Neural cell (in vitro differentiated cells): ENCODE measurements around the gene RPL22. TPM values are rescaled to one million over a fixed set of nuclear protein-coding genes. Genes with fewer than 3 reads are reported as not detected.

Experiments used
- H2AFZ ChIP-seq: fragments of 200-600, 300-800 bp; sonication (generic), shearing (Covaris generic); 2 replicates; pipeline ENCODE4 v1.6.0; 2014; ENCODE audit warnings: low read depth, mild to moderate bottlenecking, antibody characterized with exemption, low read length, moderate library complexity
- H3F3A ChIP-seq: fragments of 200-600 bp; shearing (Covaris generic); 2 replicates; pipeline ENCODE4 v1.6.1; 2016; ENCODE audit warnings: mild to moderate bottlenecking, moderate library complexity, mixed read lengths, antibody characterized with exemption, low read length; ENCODE audit not compliant: insufficient read depth, poor library complexity, severe bottlenecking
- H3K27ac ChIP-seq: fragments of 200-600, 300-800 bp; sonication (generic), shearing (Covaris generic); 2 replicates; pipeline ENCODE4 v1.5.1; 2014; ENCODE audit warnings: mild to moderate bottlenecking, low read length, moderate library complexity
- H3K27me3 ChIP-seq: fragments of 300-800, 200-600 bp; sonication (generic), shearing (Covaris generic); 2 replicates; pipeline ENCODE4 v1.6.0; 2014; ENCODE audit warnings: mild to moderate bottlenecking, low read depth, low read length, moderate library complexity; ENCODE audit not compliant: insufficient read depth
- H3K36me3 ChIP-seq: fragments of 300-800, 200-600 bp; sonication (generic), shearing (Covaris generic); 2 replicates; pipeline ENCODE4 v1.5.1; 2014; ENCODE audit warnings: mild to moderate bottlenecking, antibody characterized with exemption, low read length, moderate library complexity; ENCODE audit not compliant: insufficient read depth
- H3K4me2 ChIP-seq: fragments of 300-800, 200-600 bp; sonication (generic), shearing (Covaris generic); 2 replicates; pipeline ENCODE4 v1.6.0; 2014; ENCODE audit warnings: mild to moderate bottlenecking, low read length
- H3K4me3 ChIP-seq: fragments of 300-800, 200-600 bp; sonication (generic), shearing (Covaris generic); 2 replicates; pipeline ENCODE4 v1.5.1; 2014; ENCODE audit warnings: mild to moderate bottlenecking, low read length, moderate library complexity
- H3K79me2 ChIP-seq: fragments of 200-600 bp; shearing (Covaris generic); replicated peaks from 2 replicates; pipeline ENCODE4 v1.6.0; 2014; ENCODE audit warnings: mild to moderate bottlenecking, low read length, moderate library complexity; ENCODE audit not compliant: insufficient read depth
- H3K9ac ChIP-seq: fragments of 300-800, 200-600 bp; sonication (generic), shearing (Covaris generic); 2 replicates; pipeline ENCODE4 v1.6.1; 2016; ENCODE audit warnings: mild to moderate bottlenecking, low read length, mixed read lengths
- H3K9me2 ChIP-seq: fragments of 200-600 bp; shearing (Covaris generic); 2 replicates; pipeline ENCODE4 v1.6.1; 2016; ENCODE audit warnings: mild to moderate bottlenecking, low read length, mixed read lengths; ENCODE audit not compliant: insufficient read depth
- H3K9me3 ChIP-seq: fragments of 200-600, 300-800 bp; sonication (generic), shearing (Covaris generic); 2 replicates; pipeline ENCODE4 v1.6.1; 2016; ENCODE audit warnings: mild to moderate bottlenecking, mixed run types, low read length, moderate library complexity, mixed read lengths
- H4K20me1 ChIP-seq: fragments of 200-600 bp; shearing (Covaris generic); 2 replicates; pipeline ENCODE4 v1.6.1; 2016; ENCODE audit warnings: mild to moderate bottlenecking, mixed run types; ENCODE audit not compliant: insufficient read depth
- EP300 ChIP-seq: fragments of 450-650 bp; conservative IDR thresholded peaks from 2 replicates; pipeline ENCODE4 v1.6.1; 2014; ENCODE audit warnings: antibody characterized with exemption, mild to moderate bottlenecking, moderate library complexity; ENCODE audit not compliant: poor library complexity, severe bottlenecking
- EZH2 ChIP-seq: fragments of 200-600, 300-800 bp; shearing (Covaris generic), sonication (generic); IDR thresholded peaks from 2 replicates; pipeline ENCODE4 v1.6.1; 2014; ENCODE audit warnings: antibody characterized with exemption, low read length, borderline replicate concordance, mild to moderate bottlenecking; ENCODE audit not compliant: insufficient read depth, poor library complexity, severe bottlenecking
- RAD21 ChIP-seq: fragments of 450-650 bp; conservative IDR thresholded peaks from 2 replicates; pipeline ENCODE4 v1.6.1; 2014; ENCODE audit warnings: antibody characterized with exemption, mild to moderate bottlenecking, moderate library complexity
- SMC3 ChIP-seq: fragments of 450-650 bp; conservative IDR thresholded peaks from 2 replicates; pipeline ENCODE4 v1.6.1; 2014; ENCODE audit warnings: antibody characterized with exemption, mild to moderate bottlenecking, moderate library complexity; ENCODE audit not compliant: poor library complexity
- polyA plus RNA-seq: library from polyadenylated mRNA; depleted of rRNA; stranded (reverse); fragments of >200 nt; gene quantifications from 2 replicates; pipeline ENCODE4 v1.2.3, GENCODE V29; 2014
- TF ChIP-seq, protein P1 (sequence below): fragments of 450-650 bp; IDR thresholded peaks from 2 replicates; pipeline ENCODE4 v1.5.1; 2014; ENCODE audit warnings: antibody characterized with exemption, mild to moderate bottlenecking, moderate library complexity; ENCODE audit not compliant: poor library complexity, severe bottlenecking

RPL22 gene
- polyA plus RNA-seq, 1 donor from 2014 or later = 294 TPM

GRCh38 chr1:6136516-6137220 is 62.7 kb downstream of the RPL22 start:
- no peaks in the 10 kb centered on the region for H4K20me1 ChIP-seq
- no peak overlapping the region for H3K4me2 ChIP-seq
- H3F3A ChIP-seq = no peaks in the 10 kb centered on the region
- H3K9me3 ChIP-seq = no peaks in the 10 kb centered on the region
- H2AFZ ChIP-seq = no peak overlapping the region
- H3K9ac ChIP-seq = no peak overlapping the region
- H3K36me3 ChIP-seq = no peaks in the 10 kb centered on the region
- H3K27me3 ChIP-seq = no peaks in the 10 kb centered on the region
- TF ChIP-seq EZH2 (no peak), SMC3 (no peak), EP300 (no peak), RAD21 (no peak)
- TF ChIP-seq, protein P1, sequence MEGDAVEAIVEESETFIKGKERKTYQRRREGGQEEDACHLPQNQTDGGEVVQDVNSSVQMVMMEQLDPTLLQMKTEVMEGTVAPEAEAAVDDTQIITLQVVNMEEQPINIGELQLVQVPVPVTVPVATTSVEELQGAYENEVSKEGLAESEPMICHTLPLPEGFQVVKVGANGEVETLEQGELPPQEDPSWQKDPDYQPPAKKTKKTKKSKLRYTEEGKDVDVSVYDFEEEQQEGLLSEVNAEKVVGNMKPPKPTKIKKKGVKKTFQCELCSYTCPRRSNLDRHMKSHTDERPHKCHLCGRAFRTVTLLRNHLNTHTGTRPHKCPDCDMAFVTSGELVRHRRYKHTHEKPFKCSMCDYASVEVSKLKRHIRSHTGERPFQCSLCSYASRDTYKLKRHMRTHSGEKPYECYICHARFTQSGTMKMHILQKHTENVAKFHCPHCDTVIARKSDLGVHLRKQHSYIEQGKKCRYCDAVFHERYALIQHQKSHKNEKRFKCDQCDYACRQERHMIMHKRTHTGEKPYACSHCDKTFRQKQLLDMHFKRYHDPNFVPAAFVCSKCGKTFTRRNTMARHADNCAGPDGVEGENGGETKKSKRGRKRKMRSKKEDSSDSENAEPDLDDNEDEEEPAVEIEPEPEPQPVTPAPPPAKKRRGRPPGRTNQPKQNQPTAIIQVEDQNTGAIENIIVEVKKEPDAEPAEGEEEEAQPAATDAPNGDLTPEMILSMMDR = no peak
- no peak overlapping the region for H3K4me3 ChIP-seq
- no peak overlapping the region for H3K27ac ChIP-seq
- no peaks in the 10 kb centered on the region for H3K9me2 ChIP-seq
- H3K79me2 ChIP-seq = no peaks in the 10 kb centered on the region

Other genes with a start within 250 kb of the RPL22 start
- gene NPHP4, start 207.2 kb downstream of the RPL22 start, polyA plus RNA-seq = 17.1 and 21.5 TPM in 2 replicates
- gene KCNAB2, start 153.7 kb downstream of the RPL22 start, polyA plus RNA-seq = 11.7 and 11.8 TPM in 2 replicates
- 22.0 and 33.7 TPM in 2 replicates for gene CHD5, start 19.3 kb downstream of the RPL22 start, polyA plus RNA-seq
- gene RNF207, start 6.5 kb upstream of the RPL22 start, polyA plus RNA-seq = 1.7 and 3.5 TPM in 2 replicates
- 21.1 and 23.3 TPM in 2 replicates for gene ICMT, start 36.4 kb upstream of the RPL22 start, polyA plus RNA-seq
- gene HES3, start 44.6 kb upstream of the RPL22 start, polyA plus RNA-seq = not detected in 2 replicates
- gene GPR153, start 61.5 kb upstream of the RPL22 start, polyA plus RNA-seq = 26.9 and 34.6 TPM in 2 replicates
- gene ACOT7, start 194.2 kb upstream of the RPL22 start, polyA plus RNA-seq = 101 TPM in 2 replicates
- not detected in 2 replicates for gene HES2, start 220.3 kb upstream of the RPL22 start, polyA plus RNA-seq
- not detected in 2 replicates for gene ESPN, start 225.2 kb upstream of the RPL22 start, polyA plus RNA-seq